GM21515 (cell line): ENCODE measurements around the gene MALRD1.

Experiments
- ATAC-seq: cut with Tn5 transposase; IDR thresholded peaks from one replicate; pipeline ENCODE4 v1.9.1; 2021; ENCODE audit not compliant: unreplicated experiment

MALRD1 gene

DNA sequence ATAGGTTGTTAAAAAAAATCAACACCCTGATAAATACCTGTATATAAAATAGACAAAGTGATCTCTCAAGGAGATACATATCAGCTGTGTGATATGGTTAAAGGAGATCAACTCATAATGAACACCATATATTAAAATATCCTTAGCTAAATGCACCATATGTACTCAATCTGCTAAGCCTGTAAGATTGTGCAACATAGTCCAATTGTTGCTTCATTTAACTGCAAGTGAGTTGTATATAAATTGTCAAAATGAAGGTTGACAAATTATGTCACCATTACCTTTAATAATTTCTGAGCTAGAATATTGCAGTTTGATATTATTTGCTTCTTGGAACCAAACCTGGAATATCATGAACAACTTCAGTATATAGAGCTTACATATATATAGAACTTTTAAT lies 283.7 kb downstream of the MALRD1 start:
- ATAC-seq, result no peak

DNA sequence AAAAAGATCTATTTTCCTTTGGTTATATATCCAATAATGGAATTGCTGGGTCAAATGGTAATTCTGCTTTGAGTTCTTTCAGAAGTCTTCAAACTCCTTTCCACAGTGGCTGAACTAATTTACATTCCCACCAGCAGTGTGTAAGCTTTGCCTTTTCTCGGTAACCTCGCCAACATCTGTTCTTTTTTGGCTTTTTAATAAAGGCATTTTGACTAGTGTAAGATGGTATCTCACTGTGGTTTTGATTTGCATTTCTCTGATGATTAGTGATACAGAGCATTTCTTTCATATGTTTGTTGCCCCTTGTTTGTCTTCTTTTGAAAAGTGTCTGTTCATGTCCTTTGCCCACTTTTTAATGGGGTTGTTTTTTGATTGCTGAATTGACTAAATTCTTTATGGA lies 285.0 kb downstream of the MALRD1 start:
- ATAC-seq, result no peak

DNA sequence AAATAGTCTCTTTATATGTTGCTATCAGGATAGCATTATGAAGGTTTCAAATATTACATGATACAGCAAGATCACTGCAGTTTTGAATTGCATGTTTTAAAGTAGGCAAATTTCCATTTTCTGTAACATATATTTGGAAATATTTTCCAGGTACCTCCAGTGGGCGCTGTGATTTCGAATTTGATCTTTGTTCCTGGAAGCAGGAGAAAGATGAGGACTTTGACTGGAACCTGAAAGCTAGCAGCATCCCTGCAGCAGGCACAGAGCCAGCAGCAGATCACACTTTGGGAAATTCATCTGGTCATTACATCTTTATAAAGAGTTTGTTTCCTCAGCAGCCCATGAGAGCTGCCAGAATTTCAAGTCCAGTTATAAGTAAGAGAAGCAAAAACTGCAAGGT lies 299.0 kb downstream of the MALRD1 start:
- ATAC-seq, result no peak

GRCh38 chr10:19367176-19367575 lies 318.6 kb downstream of the MALRD1 start:
- ATAC-seq, result no peak

DNA sequence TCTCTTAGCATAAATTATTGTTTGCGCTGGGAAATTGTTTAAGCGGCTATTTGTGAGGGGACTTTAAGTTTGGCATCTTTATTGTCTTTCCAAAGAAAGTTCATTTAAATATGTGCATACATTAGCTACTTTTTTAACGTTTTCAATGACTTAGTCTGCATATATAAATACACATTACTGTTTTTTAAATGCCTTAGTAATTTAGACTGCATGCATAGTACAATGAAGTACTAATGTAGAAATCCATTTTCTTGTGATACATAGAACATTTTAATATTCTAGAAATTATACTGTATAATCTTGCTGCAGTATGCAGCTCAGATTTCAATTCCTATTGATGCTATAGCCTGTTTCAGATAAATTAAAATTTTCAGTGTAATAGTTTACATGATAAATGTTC lies 325.4 kb downstream of the MALRD1 start:
- ATAC-seq, result no peak

GRCh38 chr10:19385846-19386450 lies 337.3 kb downstream of the MALRD1 start:
- no peak for ATAC-seq

DNA sequence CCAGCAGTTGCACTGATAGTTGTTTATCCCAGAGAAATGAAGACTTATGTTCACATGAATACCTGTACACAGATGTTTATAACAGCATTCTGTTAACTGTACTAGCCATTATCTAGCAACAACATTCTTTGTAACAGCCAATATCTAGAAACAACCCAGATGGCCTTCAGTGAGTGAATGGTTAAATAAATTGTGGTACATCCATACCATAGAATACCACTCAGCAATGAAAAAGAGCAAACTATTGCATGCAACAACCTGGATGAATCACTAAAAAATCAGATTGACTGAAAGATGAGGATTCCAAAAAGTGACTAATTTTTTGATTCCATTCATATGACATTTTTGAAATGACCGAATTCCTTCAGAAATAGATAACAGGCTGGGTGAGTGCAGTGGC lies 360.3 kb downstream of the MALRD1 start:
- ATAC-seq, result no peak

DNA sequence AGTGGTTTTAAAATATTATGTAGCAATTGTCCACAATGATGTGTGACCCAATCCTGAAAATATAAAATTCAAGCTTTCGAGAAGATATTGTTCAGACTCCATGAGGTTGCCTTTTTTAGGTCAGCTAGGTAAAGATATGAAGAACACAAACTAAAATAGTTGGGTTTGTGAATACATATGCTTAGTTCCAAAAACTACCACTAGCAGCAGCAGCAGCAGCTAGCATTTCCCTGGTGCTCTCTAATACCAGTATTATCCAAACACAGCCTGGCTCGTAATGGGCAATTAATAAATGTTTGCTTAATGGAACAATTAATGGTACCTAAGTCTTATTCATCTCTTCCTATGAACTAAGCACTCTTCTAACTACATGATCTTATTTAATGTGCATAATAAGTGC lies 362.5 kb downstream of the MALRD1 start:
- ATAC-seq, result no peak

GRCh38 chr10:19412531-19412930 lies 363.9 kb downstream of the MALRD1 start:
- no peak for ATAC-seq

GRCh38 chr10:19416164-19416563 lies 367.6 kb downstream of the MALRD1 start:
- no peak for ATAC-seq

GRCh38 chr10:19417740-19418139 lies 369.1 kb downstream of the MALRD1 start:
- no peak for ATAC-seq

GRCh38 chr10:19421674-19422073 lies 373.1 kb downstream of the MALRD1 start:
- ATAC-seq, result no peak

GRCh38 chr10:19426034-19426433 lies 377.4 kb downstream of the MALRD1 start:
- no peak for ATAC-seq

DNA sequence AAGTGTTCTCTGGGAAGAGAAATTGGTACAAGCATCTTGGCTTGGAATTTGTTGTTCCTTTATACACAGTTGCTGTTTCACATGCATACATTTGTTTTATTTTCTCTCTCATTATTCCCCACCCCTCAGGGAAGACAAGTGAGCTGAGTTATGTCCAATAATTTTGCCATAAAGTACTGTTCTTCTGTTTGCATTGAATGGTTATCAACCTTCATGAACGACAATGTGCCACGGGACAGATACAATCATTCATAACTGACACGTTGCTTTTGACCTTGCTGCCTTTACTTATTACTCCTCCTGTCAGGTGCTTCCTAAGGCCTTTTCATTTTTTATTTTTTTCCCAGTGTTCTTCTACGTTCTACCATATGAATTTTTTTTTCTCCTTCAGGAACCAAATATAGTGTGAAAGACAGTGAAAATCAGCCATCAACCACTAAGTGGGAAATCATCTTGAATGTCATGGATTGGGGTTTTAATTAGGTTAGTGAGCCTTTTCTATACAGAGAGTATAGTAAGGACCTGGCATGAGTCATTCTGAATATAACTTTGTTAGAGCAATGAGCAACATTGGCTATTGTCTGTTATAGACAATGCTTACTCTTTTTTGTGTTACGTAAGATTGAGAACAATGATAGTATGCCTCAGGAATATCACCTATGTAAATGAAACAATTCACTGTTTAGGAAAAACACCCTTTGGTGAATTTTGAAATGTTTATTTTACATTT lies 383.2 kb downstream of the MALRD1 start:
- ATAC-seq, result no peak

DNA sequence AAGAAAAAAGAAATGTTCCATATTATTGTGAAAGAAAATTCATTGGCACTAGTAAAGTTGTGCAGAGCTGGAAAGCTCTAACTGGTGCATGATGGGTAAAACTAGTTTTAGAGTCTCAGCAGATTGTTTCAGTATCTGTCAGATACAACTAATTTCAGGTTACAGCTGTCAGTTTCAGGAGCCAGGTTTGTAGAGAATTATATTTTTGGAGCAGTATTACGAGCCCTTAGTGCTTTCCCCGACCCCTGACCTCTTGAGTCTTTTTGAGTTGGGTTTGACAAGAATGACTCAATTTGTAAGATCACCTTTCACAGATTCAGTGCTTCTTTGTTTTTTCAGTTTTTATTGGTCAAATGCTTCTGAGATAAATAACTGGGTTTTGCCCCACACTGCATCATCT lies 401.3 kb downstream of the MALRD1 start:
- no peak for ATAC-seq

DNA sequence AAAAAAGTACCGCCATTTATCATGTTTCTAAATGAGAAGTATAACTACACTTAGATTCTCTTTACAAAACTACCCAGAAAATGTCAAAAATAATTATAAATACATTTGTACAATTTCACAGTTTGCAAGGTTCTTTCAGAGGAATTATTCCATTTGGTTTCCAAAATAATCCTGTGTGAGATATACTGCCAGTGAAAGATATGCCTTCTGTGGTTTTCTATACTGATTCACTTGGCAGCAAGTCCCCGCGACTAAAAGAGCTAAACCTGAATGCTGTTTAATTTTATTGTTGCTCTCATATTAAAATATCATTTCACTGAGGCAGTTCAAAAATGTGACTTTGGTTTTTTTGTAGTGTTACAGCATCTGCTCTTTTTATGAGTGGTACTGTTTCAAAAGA lies 402.8 kb downstream of the MALRD1 start:
- no peak for ATAC-seq

DNA sequence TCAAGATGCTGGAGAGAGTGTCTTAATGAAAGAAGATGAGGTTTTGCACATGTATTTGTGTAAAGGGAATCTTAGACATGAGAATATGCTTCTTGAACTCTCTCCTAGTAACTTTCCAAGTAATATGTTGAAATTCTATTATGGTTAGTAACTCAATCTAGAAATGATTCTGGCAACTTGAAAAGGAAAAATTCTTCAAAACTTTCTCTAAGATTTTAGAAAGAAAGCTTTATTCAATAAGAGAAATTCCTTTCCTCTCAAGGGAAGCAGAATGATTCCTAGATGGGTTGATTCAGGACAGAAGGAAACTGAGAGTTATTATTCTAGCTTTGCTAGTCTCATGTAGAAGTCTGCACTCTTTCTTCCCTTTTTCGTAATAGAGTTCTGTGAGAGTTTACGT lies 403.3 kb downstream of the MALRD1 start:
- ATAC-seq, result no peak

DNA sequence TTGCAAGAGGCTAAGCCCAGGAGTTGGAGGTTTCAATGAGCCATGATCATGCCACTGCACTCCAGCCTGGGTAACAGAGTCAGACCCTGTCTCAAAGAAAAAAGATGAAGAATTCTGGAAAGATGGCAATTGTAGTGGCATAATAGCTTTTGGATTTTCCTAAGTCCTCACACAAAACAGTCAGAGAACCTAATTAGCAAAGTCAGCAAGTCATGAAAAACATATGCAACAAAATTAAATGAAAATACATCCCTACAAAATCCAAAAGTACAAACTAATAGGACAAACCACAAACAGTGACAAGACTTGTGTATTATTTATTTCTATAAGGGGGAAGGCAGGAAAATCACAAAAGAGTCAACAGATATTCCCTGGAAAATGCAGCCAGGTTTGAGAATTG lies 405.4 kb downstream of the MALRD1 start:
- no peak for ATAC-seq

GRCh38 chr10:19461588-19461987 lies 413.0 kb downstream of the MALRD1 start:
- ATAC-seq, result no peak

GRCh38 chr10:19466709-19467108 lies 418.1 kb downstream of the MALRD1 start:
- ATAC-seq, result no peak

GRCh38 chr10:19468413-19468812 lies 419.8 kb downstream of the MALRD1 start:
- ATAC-seq, result no peak

DNA sequence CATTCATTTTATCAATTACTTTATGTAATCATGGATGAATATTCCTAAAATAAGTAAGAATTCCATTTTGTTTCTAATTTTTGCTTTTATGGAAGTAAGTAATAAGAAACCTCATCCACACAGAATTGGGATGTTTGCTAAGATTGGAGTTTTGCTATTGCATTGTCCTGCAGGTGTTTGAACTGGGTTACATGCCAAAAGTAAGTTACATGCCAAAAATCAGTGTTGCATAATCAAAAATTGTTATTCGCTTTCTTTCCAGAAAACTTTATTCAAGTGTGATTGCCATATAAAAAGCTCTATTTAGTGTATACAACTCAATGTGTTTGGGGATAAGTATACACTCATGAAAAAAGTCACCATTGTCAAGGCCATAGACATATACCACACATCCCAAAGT lies 420.9 kb downstream of the MALRD1 start:
- ATAC-seq, result no peak

- ATAC-seq, result no peak
Observed at GRCh38 chr10:19479854-19480253, 431.3 kb downstream of the MALRD1 start.
